GM21381 (cell line): ENCODE results near the gene QRSL1.
A peak's percentile ranks its signal among the peaks of the same experiment; 100 is the strongest.
"Not testable (repeated sequence)": the region's sequence is repeated elsewhere in the genome, so short reads cannot be mapped to it uniquely, and the experiment has no call there.

Experiments used
- ATAC-seq: cut with Tn5 transposase; IDR thresholded peaks from one replicate; pipeline ENCODE4 v1.9.1; 2021; ENCODE audit warnings: mild to moderate bottlenecking, moderate library complexity; ENCODE audit not compliant: unreplicated experiment

QRSL1 gene

DNA sequence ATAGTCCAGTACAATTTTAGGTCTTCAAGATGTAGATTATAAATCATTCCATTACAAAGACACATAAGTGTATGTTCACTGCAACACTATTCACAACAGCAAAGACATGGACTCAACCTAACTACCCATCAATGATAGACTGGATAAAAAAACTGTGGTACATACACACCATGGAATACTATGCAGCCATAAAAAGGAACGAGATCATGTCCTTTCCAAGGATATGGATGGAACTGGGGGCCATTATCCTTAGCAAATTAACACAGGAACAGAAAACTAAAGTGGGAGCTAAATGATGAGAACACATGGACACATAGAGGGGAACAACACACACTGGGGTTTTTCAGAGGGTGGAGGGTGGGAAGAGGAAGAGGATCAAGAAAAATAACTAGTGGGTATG lies 6.3 kb upstream of the QRSL1 start:
- ATAC-seq = no peak

DNA sequence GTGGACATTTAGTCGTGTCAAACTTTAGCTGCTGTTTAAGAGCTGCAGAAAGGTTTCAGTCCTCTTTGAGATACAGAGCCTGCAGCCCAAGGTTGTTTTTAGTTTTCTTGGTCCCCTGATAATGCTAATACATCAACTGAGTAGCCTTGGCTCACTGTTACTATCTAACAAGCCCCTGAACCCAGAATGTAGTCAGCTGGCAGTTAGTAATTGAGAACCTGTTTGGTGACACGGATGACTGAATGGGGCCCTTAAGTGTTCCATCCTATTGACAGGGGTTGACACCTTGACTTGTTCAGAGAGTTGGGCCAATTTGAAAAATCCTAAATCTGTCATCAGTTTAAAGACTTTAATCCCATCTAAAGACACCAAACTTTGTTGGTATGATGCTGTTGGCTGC lies 2.9 kb upstream of the QRSL1 start:
- ATAC-seq = no peak

DNA sequence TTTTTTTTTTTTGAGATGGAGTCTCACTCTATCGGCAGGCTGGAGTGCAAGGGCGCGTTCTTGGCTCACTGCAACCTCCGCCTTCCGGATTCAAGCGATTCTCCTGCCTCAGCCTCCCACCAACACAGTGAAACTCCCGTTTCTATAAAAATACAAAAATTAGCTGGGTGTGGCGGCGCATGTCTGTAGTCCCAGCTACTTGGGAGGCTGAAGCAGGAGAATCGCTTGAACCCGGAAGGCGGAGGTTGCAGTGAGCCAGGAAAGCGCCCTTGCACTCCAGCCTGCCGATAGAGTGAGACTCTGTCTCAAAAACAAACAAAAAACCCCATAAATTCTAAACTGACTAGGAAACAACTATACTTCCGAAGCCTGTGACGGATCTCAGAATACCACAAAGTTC lies 1.6 kb upstream of the QRSL1 start:
- not testable (repeated sequence) for ATAC-seq

DNA sequence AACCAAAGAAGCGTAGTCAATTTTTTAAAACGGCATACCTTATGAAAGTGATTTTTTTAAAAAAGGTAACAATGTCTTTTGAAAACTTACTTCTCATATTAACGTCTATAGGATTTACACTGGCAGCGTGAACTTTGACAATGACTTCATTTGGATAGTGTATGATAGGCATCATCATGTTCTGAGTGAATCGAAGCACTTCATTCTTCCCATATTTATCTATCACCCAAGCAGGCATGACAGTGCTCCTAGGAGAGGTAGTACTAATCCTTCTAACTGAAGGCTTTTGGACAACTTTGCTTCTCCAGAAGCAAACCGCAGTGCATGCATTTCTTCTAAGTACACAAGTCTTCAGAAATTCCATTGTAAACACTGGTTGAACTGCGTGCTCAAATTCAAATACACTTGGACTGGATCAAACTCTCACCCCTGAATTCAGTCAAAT lies 698 bp upstream of the QRSL1 start:
- peak; percentile 16 for ATAC-seq

DNA sequence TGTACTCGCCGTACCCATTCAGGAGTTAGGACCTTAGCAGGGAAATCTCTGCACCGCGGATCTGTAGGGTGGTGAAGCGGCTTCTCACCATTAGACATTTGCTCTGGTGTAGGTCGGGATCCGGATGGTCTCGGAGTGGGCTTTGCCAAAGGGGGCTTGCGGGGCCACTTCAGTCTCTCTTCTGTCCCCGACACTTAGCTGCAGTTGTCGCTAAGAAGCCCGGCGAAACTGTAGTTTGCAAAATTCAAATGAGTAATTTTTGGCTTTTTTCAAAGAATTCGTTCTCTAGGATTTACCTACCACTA lies 433 bp downstream of the QRSL1 start:
- ATAC-seq = no peak

DNA sequence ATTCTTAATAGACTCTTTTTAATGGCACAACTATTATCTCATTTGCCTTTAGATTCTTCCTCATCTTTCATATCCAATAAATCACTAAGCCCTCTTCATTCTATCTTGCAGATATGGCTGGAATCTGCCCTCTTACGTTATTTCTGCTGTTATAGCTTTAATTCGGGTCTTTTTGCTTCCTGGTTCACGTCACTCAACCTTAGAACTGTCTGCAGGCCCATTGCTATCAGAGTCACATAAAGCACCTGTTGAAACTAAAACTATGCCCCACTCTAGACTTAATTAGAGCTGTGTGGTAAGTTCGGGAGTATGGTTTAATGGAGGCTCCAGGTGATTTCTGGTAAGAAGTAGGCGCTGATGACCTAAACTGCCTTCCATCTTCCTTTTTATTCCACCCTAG lies 988 bp downstream of the QRSL1 start:
- ATAC-seq = no peak

DNA sequence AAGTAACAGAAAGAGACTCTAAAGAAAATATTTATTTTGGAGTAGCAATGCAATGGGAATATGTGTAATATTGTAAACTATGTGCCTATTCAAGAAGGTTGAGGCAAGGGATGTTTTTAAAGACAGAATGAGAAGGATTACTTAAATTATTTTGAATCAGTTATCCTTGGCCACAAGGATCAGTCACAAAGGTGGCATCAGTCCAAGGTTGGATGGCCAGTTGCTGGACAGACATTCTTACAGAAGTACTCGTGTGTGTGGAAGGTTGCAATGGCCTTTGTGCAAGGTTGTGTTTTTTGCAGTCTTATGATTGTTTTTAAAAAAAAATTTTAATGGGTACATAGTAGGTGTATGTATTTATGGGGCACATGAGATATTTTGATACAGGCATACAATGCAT lies 2.0 kb downstream of the QRSL1 start:
- no peak for ATAC-seq

DNA sequence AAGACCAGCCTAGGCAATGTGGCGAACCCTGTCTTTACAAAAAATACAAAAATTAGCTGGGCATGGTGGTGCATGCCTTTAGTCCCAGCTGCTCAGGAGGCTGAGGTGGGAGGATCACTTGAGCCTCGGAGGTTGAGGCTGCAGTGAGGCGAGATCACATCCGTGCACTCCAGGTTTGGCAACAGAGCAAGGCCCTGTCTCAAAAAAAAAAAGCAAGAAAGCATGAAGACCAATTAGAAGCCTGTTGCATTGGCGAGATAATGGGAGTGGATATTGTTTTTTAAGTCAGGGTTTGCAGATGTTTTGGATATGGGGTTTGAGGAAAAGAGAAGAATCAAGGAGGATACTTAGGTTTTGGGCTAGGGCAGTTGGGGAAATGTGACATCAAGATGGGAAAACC lies 5.2 kb downstream of the QRSL1 start:
- ATAC-seq = no peak

DNA sequence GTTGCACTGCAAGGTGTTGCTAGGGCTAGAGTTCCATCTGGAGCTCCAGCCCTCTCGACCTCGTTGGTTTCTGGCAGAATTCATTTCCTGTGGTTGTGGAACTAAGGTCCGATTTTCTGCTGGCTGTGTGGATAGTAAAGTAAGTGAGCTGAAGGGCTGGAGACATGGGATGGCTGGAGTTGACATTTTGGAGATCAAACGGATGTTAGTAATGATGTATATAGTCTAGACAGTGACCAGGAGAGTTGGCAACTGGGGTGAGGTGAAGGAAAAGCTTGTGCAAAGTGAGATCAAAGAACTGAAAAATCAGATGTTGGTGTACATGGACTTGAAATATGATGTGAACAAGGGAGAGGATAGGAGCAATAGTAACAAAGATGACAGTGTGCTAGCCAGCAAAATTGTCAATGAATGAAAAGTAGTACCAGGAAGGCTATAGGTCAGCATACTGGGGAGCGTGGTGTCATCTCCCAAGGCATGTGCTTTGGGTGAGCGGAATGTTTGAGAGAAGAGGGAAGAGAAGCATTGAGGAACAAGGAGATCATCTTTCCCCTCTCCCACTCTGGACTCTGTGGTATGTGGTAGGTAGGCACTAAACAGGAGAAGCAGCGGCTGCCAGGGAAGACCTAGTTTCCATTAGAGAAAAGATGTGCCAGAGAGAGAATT lies 7.8 kb downstream of the QRSL1 start:
- ATAC-seq = peak; percentile 21

DNA sequence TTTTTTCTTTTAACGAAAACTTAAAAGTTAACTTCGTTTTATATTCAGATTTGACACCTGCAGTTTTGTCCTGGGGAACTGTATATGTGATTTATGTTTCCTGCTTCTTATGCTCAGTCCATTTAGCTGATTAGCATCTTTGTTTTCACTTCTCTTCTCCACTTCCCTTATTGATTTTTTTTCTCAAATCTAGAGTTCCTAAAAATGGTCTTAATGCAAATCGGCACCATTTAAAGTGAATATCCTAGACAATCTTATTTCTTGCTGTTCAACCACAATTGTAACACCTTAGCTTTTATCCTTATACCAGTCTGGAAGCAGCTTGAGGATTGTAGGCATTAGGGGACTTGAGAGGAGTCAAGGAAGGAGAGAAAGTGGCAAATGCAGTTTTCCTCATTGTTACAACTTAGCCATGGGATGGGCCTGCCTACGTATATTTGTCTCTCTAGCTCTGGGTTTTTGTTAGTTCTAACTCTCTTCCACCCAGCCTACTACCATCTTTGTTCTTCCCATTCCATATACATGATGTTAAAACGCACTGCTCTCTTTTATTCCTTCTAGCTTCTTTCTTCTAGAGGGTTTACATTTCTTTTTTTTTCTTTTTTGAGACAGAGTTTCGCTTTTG lies 8.5 kb downstream of the QRSL1 start:
- ATAC-seq = peak; percentile 69

DNA sequence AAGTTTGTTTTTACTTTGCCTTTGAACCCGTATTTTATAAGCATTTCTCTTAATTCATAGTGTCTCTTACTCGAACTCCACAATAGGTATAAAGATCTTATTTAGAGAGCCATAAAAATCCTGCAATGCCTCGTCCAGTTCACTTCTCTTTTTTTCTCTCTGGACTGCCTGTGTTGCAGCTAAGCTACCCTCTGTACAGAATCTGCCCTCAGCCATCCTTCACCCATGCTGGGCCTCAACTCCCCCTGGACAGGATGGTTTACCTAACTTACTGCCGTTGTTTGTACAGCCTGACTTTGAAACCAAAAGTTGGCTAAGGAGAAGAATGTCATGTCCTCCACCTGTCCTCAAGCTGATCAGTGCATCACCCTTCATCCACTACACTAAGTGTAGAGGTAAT lies 10.4 kb downstream of the QRSL1 start:
- ATAC-seq = no peak

DNA sequence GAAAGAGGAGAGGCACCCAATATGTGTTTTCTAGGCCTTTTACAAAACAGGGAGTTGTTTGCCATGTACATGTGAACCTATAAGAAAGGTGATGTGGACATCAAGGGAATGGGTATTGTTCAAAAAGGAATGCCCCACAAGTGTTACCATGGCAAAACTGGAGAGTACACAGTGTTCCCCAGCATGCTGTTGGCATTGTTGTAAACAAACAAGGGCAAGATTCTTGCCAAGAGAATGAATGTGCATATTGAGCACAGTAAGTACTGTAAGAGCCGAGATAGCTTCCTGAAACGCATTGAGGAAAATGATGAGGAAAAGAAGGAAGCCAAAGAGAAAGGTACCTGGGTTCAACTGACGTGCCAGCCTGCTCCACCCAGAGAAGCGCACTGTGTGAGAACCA lies 13.1 kb downstream of the QRSL1 start:
- no peak for ATAC-seq

DNA sequence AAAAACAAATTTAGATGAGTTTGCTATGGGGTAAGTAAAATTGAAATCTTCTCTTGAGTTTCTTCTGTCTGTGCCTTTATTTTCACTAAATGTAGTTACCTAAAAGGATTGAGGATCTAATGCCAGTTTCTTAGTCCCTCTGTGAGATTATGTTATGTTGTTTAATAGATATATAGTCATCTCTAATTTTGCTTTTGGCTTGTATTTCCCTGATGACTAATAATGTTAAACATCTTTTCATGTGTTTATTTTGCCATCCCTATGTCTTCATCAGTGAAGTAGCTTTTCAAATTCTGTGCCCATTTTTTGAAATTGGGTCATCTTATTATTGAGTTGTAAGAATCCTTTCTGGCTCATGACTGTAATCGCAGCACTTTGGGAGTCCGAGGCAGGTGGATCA lies 13.7 kb downstream of the QRSL1 start:
- no peak for ATAC-seq

DNA sequence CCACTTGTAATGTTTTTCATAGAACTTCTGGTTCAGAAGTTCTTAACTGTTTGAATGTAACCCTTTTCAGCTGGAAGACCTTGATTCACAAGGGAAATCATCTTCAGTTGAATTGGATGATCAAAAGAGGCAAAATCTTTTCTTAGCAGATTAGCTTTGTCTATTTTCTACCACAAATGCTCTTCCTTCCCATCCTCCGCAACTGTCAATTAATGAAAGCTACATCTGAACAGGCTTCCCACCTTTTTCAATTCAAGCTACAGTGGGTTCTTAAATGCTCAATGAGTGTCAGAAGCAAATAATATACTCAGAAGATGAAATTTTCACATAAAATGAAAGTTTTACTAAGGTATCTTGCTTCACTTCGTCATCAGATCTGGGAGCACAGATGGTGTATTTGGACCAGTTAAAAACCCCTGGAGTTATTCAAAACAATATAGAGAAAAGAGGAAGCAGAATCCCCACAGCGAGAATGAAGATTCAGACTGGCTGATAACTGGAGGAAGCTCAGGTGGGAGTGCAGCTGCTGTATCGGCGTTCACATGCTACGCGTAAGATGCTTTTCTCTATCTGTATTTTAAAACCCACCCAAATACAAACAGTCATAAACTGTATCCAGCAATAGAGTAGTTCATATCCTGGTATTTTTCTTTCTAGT lies 19.4 kb downstream of the QRSL1 start:
- ATAC-seq = peak; percentile 48

DNA sequence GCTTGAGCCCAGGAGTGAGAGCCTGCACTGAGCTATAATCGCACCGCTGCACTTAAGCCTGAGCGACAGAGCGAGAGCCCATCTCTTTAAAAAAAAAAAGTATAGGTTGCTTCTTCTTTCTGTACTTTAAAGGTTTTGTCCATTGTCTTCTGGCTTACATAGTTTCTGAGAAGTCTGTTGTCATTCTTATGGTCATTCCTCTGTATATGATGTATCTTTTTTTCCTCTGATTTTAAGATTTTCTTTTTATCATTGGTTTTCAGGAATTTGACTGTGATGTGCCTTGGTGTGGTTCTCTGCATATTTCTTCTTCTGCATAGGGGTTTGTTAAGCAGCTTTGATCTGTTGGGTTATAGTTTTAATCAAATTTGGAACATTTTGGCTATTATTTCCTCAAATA lies 29.1 kb downstream of the QRSL1 start:
- ATAC-seq = no peak

DNA sequence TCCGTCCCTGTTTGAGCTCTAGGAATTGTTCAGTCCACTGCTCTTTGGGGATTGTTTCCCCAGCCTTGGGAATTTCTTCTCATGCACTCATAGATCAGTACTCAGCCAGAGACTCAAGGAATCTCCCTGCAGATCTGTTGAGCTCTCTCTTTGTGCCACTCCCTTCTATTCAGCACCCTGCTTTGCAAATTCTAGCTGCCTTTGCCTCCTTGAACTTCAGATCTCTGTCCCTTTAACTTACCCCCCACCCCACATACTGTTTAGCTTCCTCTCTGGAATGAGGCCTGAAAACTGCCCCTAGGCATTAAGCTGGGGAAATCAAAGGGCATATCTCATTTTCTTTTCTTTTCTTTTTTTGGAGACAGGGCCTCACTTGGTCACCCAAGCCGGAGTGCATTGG lies 30.5 kb downstream of the QRSL1 start:
- no peak for ATAC-seq

DNA sequence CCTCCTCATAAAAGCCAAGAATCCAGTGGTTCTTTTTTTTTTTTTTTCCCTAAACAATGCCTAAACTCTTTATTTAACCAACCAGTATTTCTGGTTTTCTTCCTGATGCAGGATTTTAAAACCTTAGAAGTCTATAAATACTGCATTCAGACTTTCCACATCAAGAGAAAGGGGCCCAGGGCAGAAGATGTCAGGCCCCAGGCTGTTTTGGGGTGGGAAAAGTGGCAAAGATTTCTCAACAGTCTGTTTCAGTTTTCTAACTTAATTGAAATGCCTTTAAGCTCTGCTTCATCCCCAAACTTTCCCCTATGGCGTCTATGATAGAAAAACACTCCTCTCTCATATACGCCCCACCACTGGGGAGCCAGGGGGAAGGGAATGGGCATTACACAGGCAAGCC lies 33.1 kb downstream of the QRSL1 start:
- ATAC-seq = no peak

DNA sequence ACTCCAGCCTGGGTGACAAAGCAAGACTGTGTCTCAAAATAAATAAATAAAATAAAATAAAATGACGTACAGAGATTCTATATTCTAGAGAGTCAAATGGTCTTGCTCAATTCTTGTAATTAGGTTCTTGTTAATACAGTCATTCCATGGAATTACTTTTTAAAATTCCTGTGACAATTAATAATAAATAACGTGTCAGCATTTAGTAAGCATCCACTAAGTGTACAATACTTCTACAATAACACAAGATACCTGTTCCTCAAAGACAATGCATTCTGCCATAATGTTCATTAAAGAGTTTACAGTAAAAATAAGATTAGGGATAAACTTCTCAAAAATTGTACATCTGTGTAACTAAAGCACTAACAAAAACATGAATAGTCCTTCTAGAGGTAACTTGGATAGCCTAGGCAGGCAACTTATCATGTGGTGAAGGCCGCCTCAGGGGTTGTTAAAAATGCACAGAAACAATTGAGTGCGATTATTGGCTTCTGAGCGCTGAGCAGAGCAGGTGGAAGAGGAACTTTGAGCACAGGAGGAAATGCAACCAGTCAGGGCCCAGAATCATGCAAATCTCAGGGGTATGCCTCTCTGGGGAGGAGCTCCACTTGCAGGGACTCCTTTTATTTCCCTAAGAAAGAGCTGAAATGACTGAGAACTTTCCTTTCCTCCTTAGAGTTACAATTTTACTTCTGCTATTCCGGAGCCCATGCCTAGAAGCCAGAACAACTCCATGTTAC lies 37.1 kb downstream of the QRSL1 start:
- ATAC-seq = peak; percentile 99

DNA sequence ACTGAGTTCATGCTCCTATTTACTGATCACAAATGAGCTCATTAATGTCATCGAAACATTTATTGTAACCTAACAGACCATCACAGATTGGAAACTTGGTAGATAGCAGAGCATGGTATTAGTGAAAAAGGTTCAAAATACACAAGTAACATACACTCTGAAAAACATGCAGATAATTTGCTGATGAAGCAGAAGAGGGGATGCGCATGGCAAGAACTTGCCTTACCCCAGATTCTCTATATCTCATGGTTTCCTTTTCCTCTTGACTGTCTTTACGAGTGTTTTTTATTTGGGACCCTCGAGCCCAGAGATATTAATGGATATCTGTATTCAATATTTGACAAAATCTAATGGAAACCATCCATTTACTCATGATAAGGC lies 37.6 kb downstream of the QRSL1 start:
- no peak for ATAC-seq

DNA sequence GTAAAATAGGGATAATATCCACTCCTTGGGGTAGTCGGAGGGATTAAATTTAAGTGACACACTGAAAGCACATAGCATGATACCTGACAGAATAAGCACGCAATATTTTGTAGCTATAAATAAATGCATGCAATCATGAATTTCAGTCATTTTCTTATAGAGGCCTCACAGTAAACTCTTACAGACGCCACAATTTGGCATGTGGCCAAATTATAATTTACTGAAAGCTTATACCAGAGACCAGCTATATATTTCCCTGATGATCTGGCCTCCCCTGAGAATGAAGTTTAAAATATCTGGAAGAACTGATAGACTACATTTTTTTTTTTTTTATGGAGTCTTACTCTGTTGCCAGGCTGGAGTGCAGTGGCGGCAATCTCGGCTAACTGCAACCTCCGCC lies 40.9 kb downstream of the QRSL1 start:
- ATAC-seq = no peak

DNA sequence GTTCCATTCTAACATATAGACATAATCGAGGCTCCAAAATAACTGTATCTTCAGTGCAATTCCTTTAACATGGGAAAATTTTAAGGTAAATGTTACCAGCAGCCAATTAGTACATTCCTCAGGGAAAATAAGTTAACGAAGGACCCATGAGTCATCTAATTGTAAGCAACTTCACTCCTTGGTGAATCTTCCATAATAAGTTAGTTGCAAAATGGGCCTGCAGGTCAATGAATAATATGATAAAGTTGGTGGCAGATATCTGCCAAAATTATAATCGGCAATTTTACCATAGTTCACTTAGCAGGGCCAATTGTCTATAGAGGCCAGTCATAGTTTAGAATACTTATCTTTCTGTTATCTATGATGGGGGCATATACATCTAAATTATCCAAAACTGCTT lies 42.3 kb downstream of the QRSL1 start:
- ATAC-seq = no peak
